SU-DHL-6 (cell line): Measurements from ENCODE around the gene AMFR.

Source experiments
- CTCF ChIP-seq: fragments of 200-600 bp; sonication (generic); IDR thresholded peaks from one replicate; pipeline ENCODE4 v1.5.1; 2017; ENCODE audit warnings: antibody characterized with exemption, mild to moderate bottlenecking, low read length, moderate library complexity; ENCODE audit not compliant: insufficient read depth, poor library complexity, severe bottlenecking
- EZH2phosphoT487 ChIP-seq: fragments of 200-600 bp; sonication (generic), shearing (Covaris generic); conservative IDR thresholded peaks from 2 replicates; pipeline ENCODE4 v1.6.1; 2018; ENCODE audit warnings: mild to moderate bottlenecking, antibody characterized with exemption, low read length, moderate library complexity, mixed read lengths

- TF ChIP-seq CTCF, result no peak
- no peak for TF ChIP-seq EZH2phosphoT487
Observed at GRCh38 chr16:56413381-56413780, 12.0 kb downstream of the AMFR start.
